Activated CD4-positive, alpha-beta memory T cell treated with anti-CD3 and anti-CD28 coated beads, Interleukin-2, amount 10 ng/mL, durations not matched to agents 7 days and 5 days (primary cell): ENCODE measurements around the gene ACSS3. TPM values are rescaled to one million over a fixed set of nuclear protein-coding genes. Genes with fewer than 3 reads are reported as not detected.

ENCODE experiments used
- CTCF ChIA-PET: fragments of 350-600 bp; sonication (Branson Sonifier 250); formaldehyde crosslinking; loops from one replicate; lab custom pipeline; 2021; ENCODE audit warnings: antibody characterized with exemption, inconsistent platforms; lab: Charles Lee
- POLR2A ChIA-PET: fragments of 350-600 bp; sonication (Branson Sonifier 250); formaldehyde crosslinking; loops from one replicate; lab custom pipeline; 2021; ENCODE audit warnings: antibody characterized with exemption; lab: Charles Lee
- DNase-seq: peaks from one replicate; pipeline ENCODE4 v3.0.0-alpha.2; 2020
- H3K27ac Mint-ChIP-seq: one replicate; pipeline ENCODE4 v1.8.0; 2021; ENCODE audit warnings: mild to moderate bottlenecking, mixed read lengths
- H3K27me3 Mint-ChIP-seq: one replicate; pipeline ENCODE4 v1.8.0; 2021; ENCODE audit warnings: mixed read lengths
- H3K36me3 Mint-ChIP-seq: one replicate; pipeline ENCODE4 v1.8.0; 2021; ENCODE audit warnings: low read depth, mixed read lengths
- H3K4me1 Mint-ChIP-seq: one replicate; pipeline ENCODE4 v1.8.0; 2021; ENCODE audit warnings: mixed read lengths
- H3K4me3 Mint-ChIP-seq: one replicate; pipeline ENCODE4 v1.8.0; 2021; ENCODE audit warnings: mild to moderate bottlenecking, mixed read lengths
- H3K9me3 Mint-ChIP-seq: one replicate; pipeline ENCODE4 v1.8.0; 2021; ENCODE audit warnings: mixed read lengths
- total RNA-seq, 2 experiments: library from RNA; stranded (reverse); gene quantifications; one replicate each; pipeline ENCODE4 v1.2.3, GENCODE V29; 2021

ACSS3 gene
- total RNA-seq, 2 experiments from 2014 or later: not detected

- H3K4me3 Mint-ChIP-seq: no peak overlapping the region
- H3K4me1 Mint-ChIP-seq: no peaks in the 10 kb centered on the region
- no peak for DNase-seq
- ChIA-PET CTCF (no interaction called here), POLR2A (no interaction called here)
- peaks cover 10% of the 10 kb centered on the region for H3K9me3 Mint-ChIP-seq
- H3K36me3 Mint-ChIP-seq: no peaks in the 10 kb centered on the region
- no peak overlapping the region for H3K27ac Mint-ChIP-seq
- H3K27me3 Mint-ChIP-seq: no peaks in the 10 kb centered on the region
Measured at GRCh38 chr12:81120961-81121360, 43.1 kb downstream of the ACSS3 start.

- CTCF ChIA-PET: no interaction called here
- Mint-ChIP-seq H3K9me3 (peaks cover 10% of the 10 kb centered on the region), H3K27ac (no peak overlapping the region)
Measured at GRCh38 chr12:81123611-81124010, 45.7 kb downstream of the ACSS3 start.

DNA sequence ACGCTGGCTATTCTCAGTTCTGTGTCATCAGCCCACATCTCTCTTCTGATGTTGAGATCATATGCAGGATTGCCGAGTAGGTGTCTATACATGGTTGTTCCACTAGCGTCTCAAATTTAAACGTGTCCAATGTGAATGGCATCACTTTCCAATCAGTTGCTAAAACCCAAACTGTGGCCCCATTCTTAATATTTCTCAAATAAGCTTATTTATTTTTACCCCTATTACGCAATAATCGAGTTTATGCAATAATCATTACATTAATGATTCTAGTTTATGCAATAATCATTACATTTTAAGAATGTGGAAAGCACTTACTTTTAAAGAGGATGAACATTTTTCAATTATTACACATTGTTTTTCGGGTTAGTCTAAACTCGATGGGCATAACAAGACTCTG lies 47.8 kb downstream of the ACSS3 start:
- H3K4me3 Mint-ChIP-seq: no peak overlapping the region
- H3K27ac Mint-ChIP-seq: no peak overlapping the region
- ChIA-PET CTCF (no interaction called here), POLR2A (no interaction called here)
- no peaks in the 10 kb centered on the region for H3K27me3 Mint-ChIP-seq
- peaks cover 6% of the 10 kb centered on the region for H3K9me3 Mint-ChIP-seq
- DNase-seq: no peak
- H3K4me1 Mint-ChIP-seq: no peaks in the 10 kb centered on the region
- H3K36me3 Mint-ChIP-seq: no peaks in the 10 kb centered on the region

More at GRCh38 chr12:81123611-81124010, 45.7 kb downstream of the ACSS3 start:
- no peak for DNase-seq
- Mint-ChIP-seq H3K4me3 (no peak overlapping the region), H3K36me3 (no peaks in the 10 kb centered on the region), H3K27me3 (no peaks in the 10 kb centered on the region), H3K4me1 (no peaks in the 10 kb centered on the region)
- POLR2A ChIA-PET: no interaction called here

- DNase-seq: no peak
- CTCF ChIA-PET: interaction anchor here (1.2 kb wide), 1 partner anchor 13 kb away, joined by 3 read pairs; no protein-coding TSS in a partner anchor
- H3K4me3 Mint-ChIP-seq: no peak overlapping the region
- POLR2A ChIA-PET: no interaction called here
- no peaks in the 10 kb centered on the region for H3K27me3 Mint-ChIP-seq
- no peak overlapping the region for H3K27ac Mint-ChIP-seq
- no peaks in the 10 kb centered on the region for H3K4me1 Mint-ChIP-seq
- no peaks in the 10 kb centered on the region for H3K36me3 Mint-ChIP-seq
- H3K9me3 Mint-ChIP-seq: peaks cover 7% of the 10 kb centered on the region
Measured at GRCh38 chr12:81128930-81129554, 51.2 kb downstream of the ACSS3 start.

DNA sequence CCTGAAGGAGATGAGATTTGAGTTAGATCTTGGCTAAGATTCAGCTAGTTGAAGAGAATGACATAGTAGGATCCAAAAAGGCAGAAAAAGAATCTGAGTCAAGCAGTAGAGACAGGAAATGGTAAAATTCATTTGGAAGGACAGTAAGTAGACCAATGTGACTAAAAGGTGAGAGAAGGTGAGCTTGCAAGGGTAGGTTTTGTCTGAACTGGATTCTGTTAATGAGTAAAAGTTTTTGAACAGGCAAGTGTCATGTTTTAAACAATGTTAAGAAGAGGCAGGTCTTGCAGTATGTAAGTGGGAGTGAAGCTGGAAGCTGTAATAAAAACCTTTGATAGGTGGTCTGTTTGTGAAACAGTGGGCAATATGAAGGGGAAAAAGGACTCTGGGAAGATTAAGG lies 58.6 kb downstream of the ACSS3 start:
- Mint-ChIP-seq H3K4me1 (no peaks in the 10 kb centered on the region), H3K27ac (no peak overlapping the region), H3K9me3 (peaks cover 3% of the 10 kb centered on the region), H3K4me3 (no peak overlapping the region), H3K27me3 (no peaks in the 10 kb centered on the region), H3K36me3 (no peaks in the 10 kb centered on the region)
- DNase-seq: no peak
- POLR2A ChIA-PET: no interaction called here
- CTCF ChIA-PET: no interaction called here

DNA sequence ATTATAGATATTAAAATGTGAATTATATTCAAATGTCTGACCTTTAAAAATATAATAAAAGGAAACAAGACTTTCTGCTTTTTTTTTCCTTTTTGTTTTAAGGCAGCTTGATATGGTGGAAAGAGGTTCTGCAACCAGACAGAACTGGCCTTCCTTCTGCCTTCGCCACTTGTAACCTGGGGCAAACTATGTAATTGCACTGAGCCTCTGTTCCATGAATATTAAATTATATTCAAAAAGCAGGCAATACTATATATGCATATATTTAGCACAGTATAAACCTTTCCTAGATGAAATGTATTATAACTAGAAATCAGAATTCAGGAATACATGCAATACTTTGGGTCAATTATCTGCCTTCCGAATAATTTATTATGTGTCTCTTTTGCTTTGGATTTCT lies 59.9 kb downstream of the ACSS3 start:
- H3K4me1 Mint-ChIP-seq: no peaks in the 10 kb centered on the region
- no peak overlapping the region for H3K4me3 Mint-ChIP-seq
- H3K27me3 Mint-ChIP-seq: no peaks in the 10 kb centered on the region
- peaks cover 3% of the 10 kb centered on the region for H3K9me3 Mint-ChIP-seq
- H3K27ac Mint-ChIP-seq: no peak overlapping the region
- ChIA-PET POLR2A (no interaction called here), CTCF (no interaction called here)
- no peaks in the 10 kb centered on the region for H3K36me3 Mint-ChIP-seq
- DNase-seq: no peak

- H3K4me1 Mint-ChIP-seq: no peaks in the 10 kb centered on the region
- no peak overlapping the region for H3K27ac Mint-ChIP-seq
- ChIA-PET CTCF (no interaction called here), POLR2A (no interaction called here)
- DNase-seq: no peak
- H3K27me3 Mint-ChIP-seq: no peaks in the 10 kb centered on the region
- H3K4me3 Mint-ChIP-seq: no peak overlapping the region
- H3K36me3 Mint-ChIP-seq: no peaks in the 10 kb centered on the region
- H3K9me3 Mint-ChIP-seq: peaks cover 3% of the 10 kb centered on the region
Measured at GRCh38 chr12:81141217-81141616, 63.3 kb downstream of the ACSS3 start.

GRCh38 chr12:81143057-81143456 lies 65.2 kb downstream of the ACSS3 start:
- Mint-ChIP-seq H3K27me3 (no peaks in the 10 kb centered on the region), H3K36me3 (no peaks in the 10 kb centered on the region), H3K27ac (no peak overlapping the region), H3K4me1 (no peaks in the 10 kb centered on the region), H3K9me3 (peaks cover 3% of the 10 kb centered on the region), H3K4me3 (no peak overlapping the region)
- POLR2A ChIA-PET: no interaction called here
- DNase-seq: no peak
- CTCF ChIA-PET: no interaction called here

DNA sequence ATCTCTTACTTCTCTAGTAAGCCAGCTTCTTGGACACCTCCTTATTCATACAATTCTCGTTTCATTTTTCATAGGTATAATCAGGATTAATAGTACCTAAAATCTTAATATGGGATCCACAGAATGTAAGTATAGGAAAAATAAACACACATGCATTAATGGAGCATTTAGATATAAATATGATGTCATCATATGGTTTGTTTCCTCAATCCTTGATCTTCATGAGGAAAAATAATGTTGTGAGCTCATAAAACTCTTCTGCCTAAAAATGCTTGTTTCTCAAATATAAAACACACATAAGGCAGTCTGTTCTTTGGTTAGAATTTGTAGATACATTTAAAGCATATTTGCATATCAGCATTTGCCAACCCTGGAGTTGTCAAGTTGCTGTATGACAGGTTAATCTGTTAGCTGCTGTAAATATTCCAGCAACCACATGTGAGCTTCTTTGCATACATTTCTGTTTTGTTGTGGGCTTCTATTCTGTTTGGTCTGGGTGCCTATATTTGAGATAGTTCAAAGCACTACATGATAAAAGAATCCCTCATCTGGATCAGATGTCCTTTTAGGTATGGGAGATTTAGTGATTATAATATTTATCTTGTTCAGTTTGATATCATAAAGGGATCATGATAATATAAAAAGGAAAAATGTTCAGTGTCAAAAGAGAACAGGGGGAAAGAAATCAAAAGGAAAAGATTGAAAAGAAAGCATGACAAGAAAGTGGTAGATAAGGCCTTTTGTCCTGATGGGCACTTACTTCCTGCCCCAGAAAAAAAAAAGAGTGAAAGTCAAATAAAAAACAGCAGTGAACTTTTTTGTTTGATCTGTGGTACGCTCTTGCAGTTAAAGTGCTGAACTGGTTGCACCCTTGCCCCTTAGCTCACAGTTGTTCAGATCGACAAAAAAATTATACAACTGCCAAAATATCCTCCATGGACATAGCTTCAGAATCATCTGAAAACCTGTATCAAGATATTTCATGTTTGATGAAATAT lies 68.6 kb downstream of the ACSS3 start:
- Mint-ChIP-seq H3K4me3 (no peak overlapping the region), H3K27me3 (no peaks in the 10 kb centered on the region), H3K4me1 (no peaks in the 10 kb centered on the region), H3K27ac (no peak overlapping the region), H3K9me3 (peaks cover 3% of the 10 kb centered on the region), H3K36me3 (no peaks in the 10 kb centered on the region)
- ChIA-PET CTCF (no interaction called here), POLR2A (no interaction called here)
- no peak for DNase-seq

DNA sequence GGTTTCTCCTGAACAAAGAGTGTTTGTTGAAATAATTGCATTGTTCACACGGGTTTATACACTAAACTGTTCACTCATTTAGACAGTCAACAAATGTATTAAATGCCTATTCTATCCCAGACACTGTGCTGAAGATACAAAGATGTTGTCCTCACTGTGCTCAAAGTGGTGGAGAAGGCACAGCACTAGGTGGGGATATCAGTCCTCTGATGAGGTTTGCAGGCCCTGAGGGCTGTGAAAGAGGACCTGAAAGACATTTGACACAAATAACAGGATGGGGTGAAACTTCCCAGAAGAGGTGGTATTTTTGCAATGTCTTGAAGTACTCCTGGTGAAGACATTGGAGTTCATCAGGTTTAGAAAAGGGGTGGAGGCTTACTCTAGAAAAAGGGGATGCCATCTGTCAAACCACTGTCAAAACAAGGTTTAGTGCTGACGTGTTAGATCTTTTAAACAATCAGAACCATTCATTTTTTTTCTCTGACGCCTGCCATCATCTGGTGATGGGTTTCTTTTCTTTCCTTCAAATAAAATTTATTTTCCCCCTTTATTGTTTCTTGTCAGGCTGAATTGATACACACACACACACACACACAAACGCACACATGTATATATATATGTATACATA lies 69.5 kb downstream of the ACSS3 start:
- Mint-ChIP-seq H3K27me3 (no peaks in the 10 kb centered on the region), H3K4me1 (no peaks in the 10 kb centered on the region), H3K9me3 (peaks cover 3% of the 10 kb centered on the region), H3K36me3 (no peaks in the 10 kb centered on the region), H3K4me3 (no peak overlapping the region), H3K27ac (no peak overlapping the region)
- ChIA-PET CTCF (no interaction called here), POLR2A (no interaction called here)
- no peak for DNase-seq

DNA sequence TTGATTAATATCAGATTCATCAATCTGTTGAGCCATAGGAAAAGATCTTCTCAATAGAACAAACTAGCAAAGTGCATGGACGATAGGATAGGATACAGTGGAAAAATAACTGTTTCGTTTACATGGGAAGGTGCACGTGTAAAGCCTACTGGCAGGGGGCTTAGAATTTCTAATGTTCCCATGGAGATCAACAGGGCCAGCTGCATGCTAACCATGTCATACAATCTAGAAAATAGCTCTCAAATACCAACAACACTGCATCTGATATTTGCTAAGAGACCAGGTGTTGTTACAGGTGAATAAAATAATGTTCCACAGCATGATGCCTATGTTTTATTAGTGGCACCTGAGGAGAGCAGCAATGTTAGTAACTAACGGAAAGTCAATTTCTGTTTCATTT lies 72.5 kb downstream of the ACSS3 start:
- CTCF ChIA-PET: no interaction called here
- H3K9me3 Mint-ChIP-seq: no peaks in the 10 kb centered on the region
- POLR2A ChIA-PET: no interaction called here

DNA sequence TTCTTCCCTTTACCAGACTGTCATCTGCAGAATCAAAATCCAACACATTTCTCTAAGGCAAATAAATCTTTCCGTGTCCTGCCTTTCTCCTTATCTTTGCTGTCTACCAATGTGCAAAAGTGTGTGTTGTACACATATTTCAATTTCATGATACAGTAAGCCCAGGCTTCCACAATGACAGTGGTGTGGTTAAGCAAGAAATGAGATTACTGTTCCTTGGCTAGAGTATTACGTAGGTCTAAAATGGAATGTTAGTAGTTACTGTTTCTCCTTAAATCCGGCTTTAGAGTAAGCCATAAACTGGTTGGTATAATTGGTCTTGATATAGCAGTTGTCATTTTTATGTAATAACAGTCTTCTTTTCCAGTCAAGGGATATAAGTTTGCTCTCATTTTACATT lies 82.0 kb downstream of the ACSS3 start:
- Mint-ChIP-seq H3K27ac (no peak overlapping the region), H3K4me3 (no peak overlapping the region), H3K27me3 (no peaks in the 10 kb centered on the region), H3K36me3 (no peaks in the 10 kb centered on the region), H3K4me1 (no peaks in the 10 kb centered on the region), H3K9me3 (peaks cover 5% of the 10 kb centered on the region)
- ChIA-PET CTCF (no interaction called here), POLR2A (no interaction called here)
- DNase-seq: no peak

More for the DNA sequence above, 72.5 kb downstream of the ACSS3 start:
- Mint-ChIP-seq H3K27me3 (no peaks in the 10 kb centered on the region), H3K4me3 (no peak overlapping the region), H3K27ac (no peak overlapping the region), H3K4me1 (no peaks in the 10 kb centered on the region), H3K36me3 (no peaks in the 10 kb centered on the region)
- no peak for DNase-seq

GRCh38 chr12:81161680-81162079 lies 83.8 kb downstream of the ACSS3 start:
- ChIA-PET POLR2A (no interaction called here), CTCF (no interaction called here)
- no peaks in the 10 kb centered on the region for H3K36me3 Mint-ChIP-seq

More at GRCh38 chr12:81161680-81162079, 83.8 kb downstream of the ACSS3 start:
- Mint-ChIP-seq H3K27ac (no peak overlapping the region), H3K27me3 (no peaks in the 10 kb centered on the region), H3K9me3 (peaks cover 7% of the 10 kb centered on the region), H3K4me3 (no peak overlapping the region), H3K4me1 (no peaks in the 10 kb centered on the region)
- DNase-seq: no peak
